Spinal cord (tissue), 10 donors: Measurements from ENCODE around the gene LIF. TPM values are rescaled to one million over a fixed set of nuclear protein-coding genes. Genes with fewer than 3 reads are reported as not detected.
A peak's percentile ranks its signal among the peaks of the same experiment; 100 is the strongest.

ENCODE experiments used
- DNase-seq, 6 donors: peaks; one replicate each; pipeline versions ENCODE4 v3.0.0 to v3.0.0-alpha.2; 2013 to 2015; ENCODE audit warnings: low spot score in 6 of 6, low read depth in 4 of 6
- H3K27ac ChIP-seq: one replicate; pipeline ENCODE4 v1.5.1; 2013; ENCODE audit warnings: low read depth, low read length, control low read depth
- H3K27me3 ChIP-seq: one replicate; pipeline ENCODE4 v1.6.1; 2013; ENCODE audit warnings: low read length; ENCODE audit not compliant: control insufficient read depth, insufficient read depth
- H3K36me3 ChIP-seq: one replicate; pipeline ENCODE4 v1.6.1; 2013; ENCODE audit warnings: low read length; ENCODE audit not compliant: control insufficient read depth, insufficient read depth
- H3K4me1 ChIP-seq: one replicate; pipeline ENCODE4 v1.6.1; 2013; ENCODE audit warnings: low read length; ENCODE audit not compliant: control insufficient read depth, insufficient read depth
- H3K4me3 ChIP-seq: one replicate; pipeline ENCODE4 v1.5.1; 2013; ENCODE audit warnings: low read depth, low read length, control low read depth
- H3K9me3 ChIP-seq: one replicate; pipeline ENCODE4 v1.6.1; 2013; ENCODE audit warnings: low read length; ENCODE audit not compliant: control insufficient read depth, insufficient read depth
- WGBS: methylation state at CpG from one replicate; pipeline ENCODE4 v1.1.5; 2013; ENCODE audit warnings: missing lambda C conversion rate; ENCODE audit not compliant: insufficient coverage; 5-methylcytosine and 5-hydroxymethylcytosine counted together
- long read RNA-seq, 4 donors: transcript quantifications; one replicate each; lab custom pipeline, GENCODE V29; 2026
- polyA plus RNA-seq, 2 donors: library from polyadenylated mRNA; unstranded; fragments of 120-200 nt; gene quantifications; one replicate each; pipeline ENCODE4 v1.2.1, GENCODE V29; 2013; ENCODE audit not compliant: insufficient read length in 2 of 2
- total RNA-seq, 2 donors: library from RNA; depleted of rRNA in 1 of 2; stranded (reverse); fragments of 120-200 nt in 1 of 2; fragments of >200 nt in 1 of 2; gene quantifications; one replicate each; pipeline versions ENCODE4 v1.2.3 to v1.2.4, GENCODE V29; 2013 to 2014
- donor health status: healthy.

Gene LIF
- total RNA-seq = under 1 TPM; 0.20 to 0.61 TPM
- under 1 TPM; 0.46 to 0.84 TPM for polyA plus RNA-seq
- long read RNA-seq, donor 1 = 0 reads
- long read RNA-seq, donor 2 = 0 reads
- long read RNA-seq, donor 3 = 0 reads
- long read RNA-seq, donor 4, partial matches to known transcripts = 0 of 1 reads
- long read RNA-seq, donor 4, other reads (novel, unspliced or antisense) = 0 of 1 reads

- no peaks in the 10 kb centered on the region for H3K36me3 ChIP-seq
- H3K4me1 ChIP-seq = peaks cover 24% of the 10 kb centered on the region
- peak within 1 kb of the TSS; percentile 54 for H3K4me3 ChIP-seq
- H3K9me3 ChIP-seq = no peaks in the 10 kb centered on the region
- peaks cover 35% of the 10 kb centered on the region for H3K27me3 ChIP-seq
- H3K27ac ChIP-seq = no peak within 1 kb of the TSS
- peak in 2 of 6 donors; percentile 37 to 70 for DNase-seq
- under 1% methylated on average over 64 of the region's 64 CpGs for WGBS
Observed at GRCh38 chr22:30245985-30246813, at the start of gene LIF. Gene LIF, minus strand, starts transcription at chr22:30246759. Its CDS starts 64 bp downstream, at chr22:30246695.

DNA sequence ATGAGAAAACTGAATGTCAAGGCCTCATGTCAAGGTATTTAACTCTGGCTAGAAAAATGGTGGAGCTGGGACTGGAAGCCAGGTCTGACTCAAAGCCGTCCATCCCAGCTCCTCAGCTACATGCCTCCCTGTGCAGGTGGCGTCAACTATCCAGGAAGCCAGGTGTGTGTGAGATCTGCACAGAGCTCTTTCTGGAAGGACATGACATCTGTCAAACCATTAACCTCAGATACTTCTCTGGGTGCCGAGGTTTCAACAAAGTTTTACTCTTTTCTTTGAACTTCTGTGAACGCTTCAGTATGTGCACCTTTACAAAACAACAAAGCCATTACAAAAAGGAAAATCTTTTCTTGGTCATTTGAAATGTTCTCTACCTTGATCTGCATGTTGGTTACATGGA is 49.8 kb upstream of the LIF start:
- H3K4me3 ChIP-seq = no peak overlapping the region
- H3K27me3 ChIP-seq = no peaks in the 10 kb centered on the region
- no peak for DNase-seq
- H3K4me1 ChIP-seq = peaks cover 15% of the 10 kb centered on the region
- peaks cover 93% of the 10 kb centered on the region for H3K36me3 ChIP-seq
- no peak overlapping the region for H3K27ac ChIP-seq
- H3K9me3 ChIP-seq = no peaks in the 10 kb centered on the region
- 89% methylated on average over 3 of the region's 4 CpGs for WGBS

DNA sequence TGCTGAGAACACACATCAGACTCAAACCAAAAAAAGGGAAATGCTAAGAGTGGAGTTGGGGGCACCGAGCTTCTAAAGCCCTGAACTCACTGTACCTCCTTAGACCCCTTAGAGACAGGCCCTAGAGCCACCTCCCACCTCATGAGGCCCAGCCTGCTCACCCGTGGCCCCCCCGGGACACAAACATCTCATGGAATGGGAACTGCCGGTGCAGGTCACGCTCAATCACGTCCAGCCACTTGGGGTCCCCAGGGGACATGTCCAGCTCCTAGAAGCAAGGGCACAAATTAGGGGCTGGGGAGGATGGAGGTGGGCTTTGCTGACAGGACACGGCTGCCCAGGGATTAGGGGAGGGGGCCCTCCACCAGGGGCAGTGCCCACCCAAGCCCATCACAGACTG is 49.0 kb upstream of the LIF start:
- peaks cover 93% of the 10 kb centered on the region for H3K36me3 ChIP-seq
- H3K9me3 ChIP-seq = no peaks in the 10 kb centered on the region
- H3K27ac ChIP-seq = no peak overlapping the region
- H3K4me3 ChIP-seq = no peak overlapping the region
- H3K4me1 ChIP-seq = peaks cover 19% of the 10 kb centered on the region
- DNase-seq = no peak
- WGBS = 67% methylated on average over 7 of the region's 7 CpGs
- H3K27me3 ChIP-seq = no peaks in the 10 kb centered on the region

DNA sequence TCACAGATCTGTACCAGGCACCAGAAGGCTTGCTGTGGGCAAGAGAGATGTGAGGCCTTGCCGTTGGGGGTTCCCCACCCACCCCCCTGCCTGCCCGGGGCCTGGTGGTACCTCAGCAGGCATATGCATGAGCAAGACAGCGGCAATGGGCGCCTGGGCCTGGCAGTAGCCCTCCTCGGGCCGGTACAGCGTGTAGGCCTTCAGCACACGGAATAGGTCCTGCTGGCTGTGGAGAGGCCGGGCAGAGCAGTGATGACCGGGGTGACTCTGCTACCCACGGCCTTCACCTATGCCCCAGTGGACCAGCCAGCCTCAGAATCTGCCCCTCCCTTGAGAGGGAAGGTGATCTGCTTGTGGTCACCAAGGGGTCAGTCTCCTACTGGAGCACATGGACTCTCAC is 48.3 kb upstream of the LIF start:
- H3K4me3 ChIP-seq = no peak overlapping the region
- no peaks in the 10 kb centered on the region for H3K9me3 ChIP-seq
- DNase-seq = no peak
- no peaks in the 10 kb centered on the region for H3K27me3 ChIP-seq
- peaks cover 26% of the 10 kb centered on the region for H3K4me1 ChIP-seq
- peaks cover 86% of the 10 kb centered on the region for H3K36me3 ChIP-seq
- WGBS = 94% methylated on average over 9 of the region's 11 CpGs
- no peak overlapping the region for H3K27ac ChIP-seq

DNA sequence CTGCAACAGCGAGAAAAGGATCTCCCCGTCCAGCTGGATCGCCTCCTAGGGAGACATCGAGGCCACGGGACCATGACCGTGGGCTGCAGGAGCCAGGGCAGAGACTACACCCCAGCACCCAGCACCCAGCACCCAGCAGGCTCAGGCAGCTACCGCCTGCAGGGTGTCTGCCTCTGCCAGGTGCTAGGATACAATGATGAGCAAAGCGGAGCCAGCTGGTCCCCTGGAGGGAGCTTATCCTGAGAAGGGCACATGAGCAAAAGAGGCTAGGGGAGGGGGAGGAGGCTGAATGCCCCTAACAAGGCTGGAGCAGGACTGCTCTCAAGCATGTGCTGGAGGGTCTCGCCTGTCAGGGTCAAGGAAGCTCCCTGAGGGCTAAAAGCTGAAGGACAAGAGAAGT is 47.5 kb upstream of the LIF start:
- peaks cover 30% of the 10 kb centered on the region for H3K4me1 ChIP-seq
- H3K27me3 ChIP-seq = no peaks in the 10 kb centered on the region
- no peak for DNase-seq
- no peaks in the 10 kb centered on the region for H3K9me3 ChIP-seq
- 90% methylated on average over 8 of the region's 9 CpGs for WGBS
- H3K36me3 ChIP-seq = peaks cover 79% of the 10 kb centered on the region
- no peak overlapping the region for H3K4me3 ChIP-seq
- no peak overlapping the region for H3K27ac ChIP-seq

DNA sequence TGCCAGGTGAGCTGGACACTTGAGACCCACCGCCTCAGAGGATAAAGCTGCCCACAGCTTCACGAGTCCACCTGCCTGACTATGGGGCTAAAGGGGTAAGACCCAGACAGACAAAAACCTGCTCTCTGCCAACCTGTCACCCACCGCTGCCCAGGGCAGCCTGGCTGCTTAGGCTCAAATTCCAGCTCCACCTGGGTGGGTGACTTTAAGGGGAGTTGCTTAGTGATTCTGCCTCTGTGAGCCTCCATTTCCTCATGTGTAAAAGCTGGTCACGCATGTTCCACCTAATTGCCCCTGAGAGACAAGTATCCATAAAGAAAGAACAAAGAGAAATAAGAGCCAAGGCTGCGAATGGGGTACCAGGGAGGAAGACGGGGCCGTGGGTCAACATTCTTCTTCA is 46.5 kb upstream of the LIF start:
- Histone ChIP-seq H3K36me3 (peaks cover 69% of the 10 kb centered on the region), H3K27me3 (no peaks in the 10 kb centered on the region), H3K4me1 (peaks cover 41% of the 10 kb centered on the region), H3K4me3 (no peak overlapping the region), H3K9me3 (no peaks in the 10 kb centered on the region), H3K27ac (no peak overlapping the region)
- 95% methylated on average over 7 of the region's 7 CpGs for WGBS
- no peak for DNase-seq

DNA sequence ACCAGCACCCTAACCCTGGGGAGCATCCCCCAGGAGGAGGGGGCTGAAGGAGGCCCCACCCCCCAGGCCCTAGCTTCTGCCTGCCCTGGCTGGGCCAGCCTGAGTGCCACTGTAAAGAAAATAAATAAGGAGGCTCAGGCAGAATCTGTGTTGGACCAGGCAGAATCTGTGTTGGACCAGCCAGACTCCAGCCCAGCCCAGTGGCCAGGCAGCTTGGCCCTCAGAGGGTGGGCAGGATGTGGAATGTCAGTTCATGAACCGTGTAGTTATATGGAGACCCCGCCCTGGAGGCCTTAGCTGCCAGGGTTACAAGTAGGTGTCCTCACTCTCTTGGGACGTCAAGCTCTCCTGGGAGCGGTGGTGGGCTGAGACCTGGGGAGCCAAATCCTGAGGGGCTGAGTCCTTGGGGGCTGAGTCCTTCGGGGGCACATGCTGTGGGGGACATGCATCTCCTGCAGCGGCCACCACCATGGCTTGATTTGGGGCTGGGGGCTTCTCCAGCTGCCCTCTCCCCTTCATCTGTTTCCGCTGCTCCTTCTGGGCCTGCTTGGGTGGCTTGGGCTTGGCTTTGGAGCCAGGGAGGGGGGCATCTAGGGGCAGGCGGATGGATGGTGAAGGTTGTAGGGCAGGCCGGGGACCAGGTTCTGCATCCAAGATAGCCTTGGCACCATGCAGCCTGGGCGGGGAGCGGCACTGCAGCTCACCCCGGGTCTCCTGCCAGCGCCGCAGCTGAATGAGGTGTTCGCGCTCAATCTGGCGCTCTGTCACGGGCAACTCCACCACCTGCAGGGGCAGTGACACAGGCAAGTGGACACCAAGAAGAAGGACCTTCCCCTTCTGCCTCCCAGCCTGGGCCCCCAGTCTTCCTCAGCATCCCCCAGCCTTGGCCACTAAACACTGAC is 45.8 kb upstream of the LIF start:
- Histone ChIP-seq H3K36me3 (peaks cover 63% of the 10 kb centered on the region), H3K9me3 (no peaks in the 10 kb centered on the region), H3K27ac (no peak overlapping the region), H3K4me3 (no peak overlapping the region), H3K27me3 (no peaks in the 10 kb centered on the region), H3K4me1 (peaks cover 44% of the 10 kb centered on the region)
- DNase-seq = no peak
- WGBS = 93% methylated on average over 17 of the region's 18 CpGs

GRCh38 chr22:30291058-30291892 is 44.7 kb upstream of the LIF start:
- Histone ChIP-seq H3K4me1 (peaks cover 50% of the 10 kb centered on the region), H3K36me3 (peaks cover 65% of the 10 kb centered on the region), H3K9me3 (no peaks in the 10 kb centered on the region), H3K27ac (peak overlapping the region; percentile 81), H3K4me3 (no peak overlapping the region), H3K27me3 (no peaks in the 10 kb centered on the region)
- DNase-seq = peak in 2 of 6 donors; percentile 60 to 83
- 66% methylated on average over 9 of the region's 13 CpGs for WGBS
